ENCODE measurements around the gene SOX4. TPM values are rescaled to one million over a fixed set of nuclear protein-coding genes. Genes with fewer than 3 reads are reported as not detected.

SOX4 gene
- total RNA-seq, 1 experiment from 2014 or later: 120 TPM

- intact Hi-C loops (cut with micrococcal nuclease; ENCODE audit: unreplicated experiment): no loop called here
- no peak overlapping the region for H3K27ac Mint-ChIP-seq (ENCODE audit: unreplicated experiment)
- peaks cover 8% of the 10 kb centered on the region for H3K4me1 Mint-ChIP-seq (ENCODE audit: low read depth, unreplicated experiment)
- H3K9me3 Mint-ChIP-seq (ENCODE audit: low read depth, unreplicated experiment): no peaks in the 10 kb centered on the region
- no peak overlapping the region for H3K4me3 Mint-ChIP-seq (ENCODE audit: low read depth, unreplicated experiment)
- BruUV-seq (replicated peaks): no TSS peak
- H3K27me3 Mint-ChIP-seq (ENCODE audit: unreplicated experiment): no peaks in the 10 kb centered on the region
- no peaks in the 10 kb centered on the region for H3K36me3 Mint-ChIP-seq (ENCODE audit: insufficient read depth, unreplicated experiment)
- TF ChIP-seq CTCF (IDR thresholded peaks at IDR 0.05; ENCODE audit: unreplicated experiment): no peak
- CTCF ChIA-PET: no interaction called here
- no peak for DNase-seq
Observed at GRCh38 chr6:21610341-21610740, 16.8 kb downstream of the SOX4 start.

- Mint-ChIP-seq H3K4me3 (ENCODE audit: low read depth, unreplicated experiment) (no peak overlapping the region), H3K27ac (ENCODE audit: unreplicated experiment) (no peak overlapping the region), H3K4me1 (ENCODE audit: low read depth, unreplicated experiment) (peaks cover 15% of the 10 kb centered on the region), H3K36me3 (ENCODE audit: insufficient read depth, unreplicated experiment) (no peaks in the 10 kb centered on the region), H3K9me3 (ENCODE audit: low read depth, unreplicated experiment) (no peaks in the 10 kb centered on the region), H3K27me3 (ENCODE audit: unreplicated experiment) (no peaks in the 10 kb centered on the region)
- TF ChIP-seq CTCF (IDR thresholded peaks at IDR 0.05; ENCODE audit: unreplicated experiment): no peak
- no peak for DNase-seq
- intact Hi-C loops (cut with micrococcal nuclease; ENCODE audit: unreplicated experiment): no loop called here
- CTCF ChIA-PET: no interaction called here
- no TSS peak for BruUV-seq (replicated peaks)
Observed at GRCh38 chr6:21611485-21611884, 17.9 kb downstream of the SOX4 start.

- intact Hi-C loops (cut with micrococcal nuclease; ENCODE audit: unreplicated experiment): no loop called here
- Mint-ChIP-seq H3K4me3 (ENCODE audit: low read depth, unreplicated experiment) (no peak overlapping the region), H3K9me3 (ENCODE audit: low read depth, unreplicated experiment) (no peaks in the 10 kb centered on the region), H3K4me1 (ENCODE audit: low read depth, unreplicated experiment) (peaks cover 15% of the 10 kb centered on the region), H3K27me3 (ENCODE audit: unreplicated experiment) (no peaks in the 10 kb centered on the region), H3K36me3 (ENCODE audit: insufficient read depth, unreplicated experiment) (no peaks in the 10 kb centered on the region), H3K27ac (ENCODE audit: unreplicated experiment) (no peak overlapping the region)
- DNase-seq: no peak
- no peak for TF ChIP-seq CTCF (IDR thresholded peaks at IDR 0.05; ENCODE audit: unreplicated experiment)
- BruUV-seq (replicated peaks): no TSS peak
- CTCF ChIA-PET: no interaction called here
Observed at GRCh38 chr6:21612067-21612745, 18.7 kb downstream of the SOX4 start.

- no peak for TF ChIP-seq CTCF (IDR thresholded peaks at IDR 0.05; ENCODE audit: unreplicated experiment)
- Mint-ChIP-seq H3K27ac (ENCODE audit: unreplicated experiment) (no peak overlapping the region), H3K27me3 (ENCODE audit: unreplicated experiment) (no peaks in the 10 kb centered on the region), H3K4me3 (ENCODE audit: low read depth, unreplicated experiment) (no peak overlapping the region), H3K36me3 (ENCODE audit: insufficient read depth, unreplicated experiment) (no peaks in the 10 kb centered on the region), H3K9me3 (ENCODE audit: low read depth, unreplicated experiment) (no peaks in the 10 kb centered on the region), H3K4me1 (ENCODE audit: low read depth, unreplicated experiment) (peaks cover 15% of the 10 kb centered on the region)
- intact Hi-C loops (cut with micrococcal nuclease; ENCODE audit: unreplicated experiment): no loop called here
- no TSS peak for BruUV-seq (replicated peaks)
- CTCF ChIA-PET: no interaction called here
- DNase-seq: no peak
Observed at GRCh38 chr6:21613809-21614208, 20.3 kb downstream of the SOX4 start.
